Measurements from ENCODE around the gene YBEY. TPM values are rescaled to one million over a fixed set of nuclear protein-coding genes. Genes with fewer than 3 reads are reported as not detected.

The YBEY gene
- polyA plus RNA-seq, 1 donor (not counting 4 experiments of a cell fraction or from before 2014, with no cell fraction given) = 23.5 TPM

DNA sequence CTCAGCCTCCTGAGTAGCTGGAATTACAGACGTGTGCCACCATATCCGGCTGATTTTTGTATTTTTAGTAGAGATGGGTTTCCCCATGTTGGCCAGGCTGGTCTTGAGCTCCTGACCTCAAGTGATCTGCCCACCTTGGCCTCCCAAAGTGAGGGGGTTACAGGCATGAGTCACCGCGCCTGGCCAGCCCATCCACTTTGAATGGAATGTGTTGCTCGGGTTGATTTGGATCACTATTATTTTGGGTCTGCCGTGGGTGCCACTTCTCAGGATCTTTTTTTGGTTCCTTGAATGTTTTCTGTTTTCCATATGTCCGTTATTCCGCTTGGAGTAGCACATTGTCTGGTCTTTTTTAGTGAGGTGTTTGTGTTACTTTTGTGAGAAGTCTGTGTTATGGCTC is 54.9 kb downstream of the YBEY start:
- Histone ChIP-seq H3K27ac (ENCODE audit: control insufficient read depth, insufficient read depth, low read length) (no peak overlapping the region), H3K9ac (ENCODE audit: control insufficient read depth, extremely low read depth, insufficient read depth, low read length) (no peak overlapping the region), H3K9me3 (ENCODE audit: control insufficient read depth, low read depth, low read length) (no peaks in the 10 kb centered on the region), H3K36me3 (ENCODE audit: control insufficient read depth in 2 of 2, extremely low read depth in 1 of 2, insufficient read depth in 2 of 2, low read length in 2 of 2) (peaks cover 16 to 18% of the 10 kb centered on the region in 2 experiments), H3K9me1 (ENCODE audit: control insufficient read depth, extremely low read depth, insufficient read depth, low read length) (no peaks in the 10 kb centered on the region), H3K4me1 (ENCODE audit: control insufficient read depth, extremely low read depth, insufficient read depth, low read length) (no peaks in the 10 kb centered on the region), H3K79me2 (ENCODE audit: control insufficient read depth, insufficient read depth, low read length) (peaks cover 30% of the 10 kb centered on the region), H2AFZ (ENCODE audit: control insufficient read depth, low read length) (no peak overlapping the region), H3K4me2 (ENCODE audit: control insufficient read depth, extremely low read depth, insufficient read depth, low read depth, low read length) (no peak overlapping the region), H4K20me1 (ENCODE audit: control insufficient read depth, extremely low read depth, insufficient read depth, low read length) (no peaks in the 10 kb centered on the region), H3K4me3 (ENCODE audit: control insufficient read depth in 2 of 3, extremely low read depth in 1 of 3, insufficient read depth in 2 of 3, low read depth in 1 of 3, low read length in 3 of 3) (no peak overlapping the region), H3K27me3 (ENCODE audit: control insufficient read depth, extremely low read depth, insufficient read depth, low read length) (no peaks in the 10 kb centered on the region)
- no peak for FAIRE-seq
- no peak for DNase-seq (ENCODE audit: low read depth, low spot score)
- TF ChIP-seq EZH2 (IDR thresholded peaks at IDR 0.05; ENCODE audit: low read length) = no peak
- TF ChIP-seq, protein P1, sequence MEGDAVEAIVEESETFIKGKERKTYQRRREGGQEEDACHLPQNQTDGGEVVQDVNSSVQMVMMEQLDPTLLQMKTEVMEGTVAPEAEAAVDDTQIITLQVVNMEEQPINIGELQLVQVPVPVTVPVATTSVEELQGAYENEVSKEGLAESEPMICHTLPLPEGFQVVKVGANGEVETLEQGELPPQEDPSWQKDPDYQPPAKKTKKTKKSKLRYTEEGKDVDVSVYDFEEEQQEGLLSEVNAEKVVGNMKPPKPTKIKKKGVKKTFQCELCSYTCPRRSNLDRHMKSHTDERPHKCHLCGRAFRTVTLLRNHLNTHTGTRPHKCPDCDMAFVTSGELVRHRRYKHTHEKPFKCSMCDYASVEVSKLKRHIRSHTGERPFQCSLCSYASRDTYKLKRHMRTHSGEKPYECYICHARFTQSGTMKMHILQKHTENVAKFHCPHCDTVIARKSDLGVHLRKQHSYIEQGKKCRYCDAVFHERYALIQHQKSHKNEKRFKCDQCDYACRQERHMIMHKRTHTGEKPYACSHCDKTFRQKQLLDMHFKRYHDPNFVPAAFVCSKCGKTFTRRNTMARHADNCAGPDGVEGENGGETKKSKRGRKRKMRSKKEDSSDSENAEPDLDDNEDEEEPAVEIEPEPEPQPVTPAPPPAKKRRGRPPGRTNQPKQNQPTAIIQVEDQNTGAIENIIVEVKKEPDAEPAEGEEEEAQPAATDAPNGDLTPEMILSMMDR (optimal IDR thresholded peaks at IDR 0.05 in 1 of 3, IDR thresholded peaks at IDR 0.05 in 1 of 3, conservative IDR thresholded peaks at IDR 0.05 in 1 of 3; ENCODE audit: extremely low read depth in 1 of 3, insufficient read depth in 2 of 3, low read length in 3 of 3) = no peak
- dilution Hi-C loops (cut with MboI; ENCODE audit: extremely low pct_ligation_motif_present, low sequenced_read_pairs) = no loop called here

DNA sequence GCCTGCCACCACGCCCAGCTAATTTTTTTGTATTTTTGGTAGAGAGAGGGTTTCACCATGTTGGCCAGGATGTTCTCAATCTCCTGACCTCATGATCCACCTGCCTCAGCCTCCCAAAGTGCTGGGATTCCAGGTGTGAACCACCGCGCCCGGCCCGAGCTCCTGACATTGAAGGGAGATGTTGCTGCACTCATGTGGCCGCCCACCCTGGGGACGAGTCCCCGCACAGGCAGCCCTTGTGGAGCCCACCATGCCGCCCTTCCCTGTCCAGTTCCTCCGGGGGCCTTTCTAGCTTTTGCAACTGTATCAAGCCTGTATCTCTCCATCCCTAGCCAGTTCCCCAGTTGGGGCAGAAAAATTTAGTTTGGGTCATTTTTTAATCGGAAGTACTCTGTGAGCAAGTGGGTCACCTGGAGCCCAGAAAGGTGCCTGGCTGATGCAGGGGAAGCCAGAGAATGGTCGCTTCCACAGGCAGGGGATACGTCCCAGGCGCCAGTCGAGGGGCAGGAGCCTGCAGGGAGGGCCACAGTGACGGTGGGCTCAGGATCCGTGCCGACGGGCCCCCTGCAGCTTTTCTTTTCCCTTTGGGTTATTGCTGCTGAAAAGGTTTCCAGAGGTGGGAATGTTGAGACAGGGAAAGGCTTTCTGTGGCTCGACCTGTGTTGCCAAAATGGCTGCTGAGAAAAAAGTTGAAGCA is 58.2 kb downstream of the YBEY start:
- no peaks in the 10 kb centered on the region for H3K9me3 ChIP-seq (ENCODE audit: control insufficient read depth, low read depth, low read length)
- no peaks in the 10 kb centered on the region for H4K20me1 ChIP-seq (ENCODE audit: control insufficient read depth, extremely low read depth, insufficient read depth, low read length)
- H3K4me2 ChIP-seq (ENCODE audit: control insufficient read depth, extremely low read depth, insufficient read depth, low read depth, low read length) = no peak overlapping the region
- DNase-seq (ENCODE audit: low read depth, low spot score) (no peak), FAIRE-seq (no peak)
- H2AFZ ChIP-seq (ENCODE audit: control insufficient read depth, low read length) = no peak overlapping the region
- H3K27me3 ChIP-seq (ENCODE audit: control insufficient read depth, extremely low read depth, insufficient read depth, low read length) = no peaks in the 10 kb centered on the region
- H3K9me1 ChIP-seq (ENCODE audit: control insufficient read depth, extremely low read depth, insufficient read depth, low read length) = no peaks in the 10 kb centered on the region
- H3K4me3 ChIP-seq (ENCODE audit: control insufficient read depth in 2 of 3, extremely low read depth in 1 of 3, insufficient read depth in 2 of 3, low read depth in 1 of 3, low read length in 3 of 3) = no peak overlapping the region
- H3K27ac ChIP-seq (ENCODE audit: control insufficient read depth, insufficient read depth, low read length) = no peak overlapping the region
- peaks cover 25% of the 10 kb centered on the region for H3K79me2 ChIP-seq (ENCODE audit: control insufficient read depth, insufficient read depth, low read length)
- dilution Hi-C loops (cut with MboI; ENCODE audit: extremely low pct_ligation_motif_present, low sequenced_read_pairs) = no loop called here
- TF ChIP-seq, protein P1 (optimal IDR thresholded peaks at IDR 0.05 in 1 of 3, IDR thresholded peaks at IDR 0.05 in 1 of 3, conservative IDR thresholded peaks at IDR 0.05 in 1 of 3; ENCODE audit: extremely low read depth in 1 of 3, insufficient read depth in 2 of 3, low read length in 3 of 3) = no peak
- no peak for TF ChIP-seq EZH2 (IDR thresholded peaks at IDR 0.05; ENCODE audit: low read length)
- H3K9ac ChIP-seq (ENCODE audit: control insufficient read depth, extremely low read depth, insufficient read depth, low read length) = no peak overlapping the region
- H3K4me1 ChIP-seq (ENCODE audit: control insufficient read depth, extremely low read depth, insufficient read depth, low read length) = no peaks in the 10 kb centered on the region
- H3K36me3 ChIP-seq (ENCODE audit: control insufficient read depth in 2 of 2, extremely low read depth in 1 of 2, insufficient read depth in 2 of 2, low read length in 2 of 2) = peaks cover 23 to 25% of the 10 kb centered on the region in 2 experiments
